HepG2 (cell line): ENCODE results near the gene FLG. TPM values are rescaled to one million over a fixed set of nuclear protein-coding genes. Genes with fewer than 3 reads are reported as not detected.

Source experiments
- ATAC-seq: fragments of 200-7000 bp; cut with Tn5 transposase; 3 replicates; pipeline ENCODE4 v1.9.1; 2020; ENCODE audit warnings: mild to moderate bottlenecking, moderate library complexity
- BruUV-seq: library from RNA; stranded (reverse); fragments of 400-500 nt; replicated peaks from 2 replicates; lab custom pipeline; 2021; lab: Mats Ljungman, UMichigan
- CTCF ChIA-PET: fragments of 300-600 bp; formaldehyde crosslinking; extraction: SDS; loops from one replicate; lab custom pipeline; 2021; ENCODE audit warnings: low total read pairs, inconsistent platforms, low intra/inter-chr PET ratio; lab: Yijun Ruan, JAX
- POLR2A ChIA-PET: fragments of 350-600 bp; sonication (Branson Sonifier 250); formaldehyde crosslinking; loops from one replicate; lab custom pipeline; 2020; ENCODE audit warnings: antibody characterized with exemption, inconsistent platforms; lab: Yijun Ruan, JAX
- DNase-seq: peaks from one replicate; pipeline ENCODE4 v3.0.0-alpha.2; 2015; ENCODE audit warnings: low spot score
- FAIRE-seq: peaks from 3 replicates; lab custom pipeline; 2011; peaks lifted over from hg19 to GRCh38; lab: Jason Lieb, UNC
- H2AFZ ChIP-seq: one replicate; pipeline ENCODE4 v1.6.1; 2011; ENCODE audit warnings: low read length, inconsistent platforms
- H3K27ac ChIP-seq: fragments of 300-600 bp; 3 replicates; pipeline ENCODE4 v1.8.0; 2011; ENCODE audit warnings: mixed run types, mild to moderate bottlenecking, mixed read lengths, low read length, inconsistent platforms; ENCODE audit not compliant: insufficient read depth; ENCODE audit errors: extremely low read length
- H3K27me3 ChIP-seq, 2 experiments: fragments of 200-600 bp in 1 of 2; 2 replicates in 1 of 2; 3 replicates in 1 of 2; pipeline versions ENCODE4 v1.6.0 to v1.8.0; 2011; ENCODE audit warnings: low read length in 2 of 2, mild to moderate bottlenecking in 2 of 2, moderate library complexity in 2 of 2, inconsistent platforms in 1 of 2; ENCODE audit not compliant: insufficient read depth in 2 of 2, control insufficient read depth in 1 of 2
- H3K36me3 ChIP-seq, 2 experiments: fragments of 200-600 bp in 1 of 2; replicated peaks in 1 of 2; 2 replicates in 1 of 2; 3 replicates in 1 of 2; pipeline versions ENCODE4 v1.5.1 to v1.8.0; 2011; ENCODE audit warnings: low read length in 2 of 2, inconsistent platforms in 1 of 2; ENCODE audit not compliant: insufficient read depth in 2 of 2, control insufficient read depth in 1 of 2
- H3K4me1 ChIP-seq: 2 replicates; pipeline ENCODE4 v1.5.1; 2012; ENCODE audit warnings: low read length, inconsistent platforms; ENCODE audit not compliant: insufficient read depth
- H3K4me2 ChIP-seq: 2 replicates; pipeline ENCODE4 v1.6.0; 2011; ENCODE audit warnings: low read depth, low read length, inconsistent platforms
- H3K4me3 ChIP-seq, 3 experiments: fragments of 200-600 bp in 1 of 3; sonication (generic), shearing (Covaris generic) in 1 of 3; replicated peaks in 1 of 3; 2 replicates each; pipeline ENCODE4 v1.5.1; 2011 to 2016; ENCODE audit warnings: low read length in 3 of 3, inconsistent platforms in 2 of 3, low read depth in 2 of 3, mild to moderate bottlenecking in 2 of 3, control low read depth in 1 of 3, mixed read lengths in 1 of 3; ENCODE audit not compliant: insufficient read depth in 1 of 3
- H3K79me2 ChIP-seq: one replicate; pipeline ENCODE4 v1.6.1; 2011; ENCODE audit warnings: low read length, inconsistent platforms; ENCODE audit not compliant: insufficient read depth
- H3K9ac ChIP-seq: 2 replicates; pipeline ENCODE4 v1.6.0; 2011; ENCODE audit warnings: mild to moderate bottlenecking, low read depth, low read length, inconsistent platforms; ENCODE audit not compliant: insufficient read depth
- H3K9me3 ChIP-seq: 2 replicates; pipeline ENCODE4 v1.5.1; 2012; ENCODE audit warnings: mild to moderate bottlenecking, low read length
- H4K20me1 ChIP-seq: 2 replicates; pipeline ENCODE4 v1.6.0; 2011; ENCODE audit warnings: inconsistent platforms, mild to moderate bottlenecking, low read length, moderate library complexity; ENCODE audit not compliant: insufficient read depth
- ARNTL ChIP-seq: sonication (generic); formaldehyde crosslinking; IDR thresholded peaks from 2 replicates; pipeline ENCODE4 v1.4.0; 2020; ENCODE audit warnings: mild to moderate bottlenecking, missing genetic modification reagents
- CEBPG ChIP-seq: IDR thresholded peaks from 2 replicates; pipeline ENCODE4 v1.6.1; 2016
- CERS6 ChIP-seq: sonication (generic); formaldehyde crosslinking; IDR thresholded peaks from 2 replicates; pipeline ENCODE4 v1.5.0; 2020; ENCODE audit warnings: missing genetic modification reagents
- CREBL2 ChIP-seq: sonication (generic); formaldehyde crosslinking; IDR thresholded peaks from 2 replicates; pipeline ENCODE4 v1.8.1; 2023; ENCODE audit warnings: missing genetic modification reagents, mild to moderate bottlenecking, borderline replicate concordance
- ETV6 ChIP-seq: sonication (generic); formaldehyde crosslinking; conservative IDR thresholded peaks from 2 replicates; pipeline ENCODE4 v1.4.0; 2020; ENCODE audit warnings: missing genetic modification reagents
- GTF3A ChIP-seq: sonication (generic); formaldehyde crosslinking; conservative IDR thresholded peaks from 2 replicates; pipeline ENCODE4 v1.4.0; 2020; ENCODE audit warnings: mild to moderate bottlenecking, missing genetic modification reagents
- IKZF1 ChIP-seq: fragments of 450-650 bp; IDR thresholded peaks from 2 replicates; pipeline ENCODE4 v1.7.1; 2016
- NR0B2 ChIP-seq: sonication (generic); formaldehyde crosslinking; IDR thresholded peaks from 2 replicates; pipeline ENCODE4 v1.4.0; 2020; ENCODE audit warnings: mild to moderate bottlenecking, missing genetic modification reagents
- REXO4 ChIP-seq: sonication (generic); formaldehyde crosslinking; IDR thresholded peaks from 2 replicates; pipeline ENCODE4 v1.8.0; 2022; ENCODE audit warnings: missing genetic modification reagents, mild to moderate bottlenecking, borderline replicate concordance
- TAF1 ChIP-seq: sonication (generic); formaldehyde crosslinking; IDR thresholded peaks from 2 replicates; pipeline ENCODE4 v1.4.0; 2020; ENCODE audit warnings: missing genetic modification reagents
- ZBTB4 ChIP-seq: sonication (generic); formaldehyde crosslinking; IDR thresholded peaks from 2 replicates; pipeline ENCODE4 v1.4.0; 2020; ENCODE audit warnings: missing genetic modification reagents, mild to moderate bottlenecking, borderline replicate concordance
- ZEB1 ChIP-seq: IDR thresholded peaks from 2 replicates; pipeline ENCODE4 v1.6.1; 2012; ENCODE audit warnings: mild to moderate bottlenecking, low read depth, inconsistent platforms; ENCODE audit not compliant: insufficient replicate concordance
- ZKSCAN1 ChIP-seq: fragments of 150-350 bp; IDR thresholded peaks from 2 replicates; pipeline ENCODE4 v1.6.1; 2014; ENCODE audit warnings: low read length
- ZNF703 ChIP-seq: sonication (generic); formaldehyde crosslinking; IDR thresholded peaks from 2 replicates; pipeline ENCODE4 v1.5.1; 2020; ENCODE audit warnings: missing genetic modification reagents, mild to moderate bottlenecking, moderate library complexity, borderline replicate concordance
- WGBS: methylation state at CpG from one replicate; pipeline ENCODE4 v1.1.6; 2017; ENCODE audit warnings: low lambda C conversion rate; 5-methylcytosine and 5-hydroxymethylcytosine counted together
- in situ Hi-C: cut with HindIII; loops from 2 replicates; pipeline ENCODE4 v1.10.0; 2017; ENCODE audit warnings: low pct_unique_long_range_greater_than_20kb; ENCODE audit not compliant: extremely low pct_ligation_motif_present
- intact Hi-C: fragments of 100-400 bp; cut with micrococcal nuclease; formaldehyde crosslinking; loops from one replicate; pipeline ENCODE4 v1.10.0; 2022; ENCODE audit not compliant: unreplicated experiment
- polyA plus RNA-seq, 8 experiments: library from polyadenylated mRNA; depleted of rRNA in 3 of 8; stranded (reverse) in 7 of 8; unstranded in 1 of 8; fragments of >200 nt; fragmentation: Illumina TruSeq in 4 of 8; extraction: Trizol in 4 of 8; gene quantifications; 2 replicates each; pipeline versions ENCODE4 v1.2.1 to v1.2.3, GENCODE V29; 2011 to 2016; ENCODE audit warnings: low read depth in 4 of 8, missing spikeins in 1 of 8, mixed read lengths in 1 of 8; ENCODE audit not compliant: insufficient read depth in 1 of 8
- total RNA-seq, 5 experiments: library from RNA; depleted of rRNA; stranded (reverse); fragments of >200 nt; fragmentation: Illumina TruSeq; extraction: Trizol; gene quantifications; 2 replicates each; pipeline ENCODE4 v1.2.3, GENCODE V29; 2016; ENCODE audit warnings: low read depth in 1 of 5

The FLG gene
- total and polyA plus RNA-seq, 2 of the 13 experiments (the other 11 are each of a cell fraction or from before 2014, with no cell fraction given), result 0.01 TPM; not detected in 1

- Histone ChIP-seq H3K9ac (no peak overlapping the region), H3K4me1 (no peaks in the 10 kb centered on the region), H4K20me1 (no peaks in the 10 kb centered on the region), H3K27me3 (no peaks in the 10 kb centered on the region), H3K27ac (no peak overlapping the region), H3K9me3 (peaks cover 6% of the 10 kb centered on the region; the same call in 1 of the 2 replicates), H2AFZ (no peak overlapping the region), H3K36me3 (no peaks in the 10 kb centered on the region), H3K79me2 (no peaks in the 10 kb centered on the region), H3K4me2 (no peak overlapping the region), H3K4me3 (no peak overlapping the region)
- intact Hi-C loops (no loop called here), in situ Hi-C loops (no loop called here)
- WGBS, result 13% methylated on average over 1 of the region's 1 CpG
- ChIA-PET CTCF (no interaction called here), POLR2A (no interaction called here)
- no peak for ATAC-seq
- BruUV-seq, result no TSS peak
- no peak for FAIRE-seq
- DNase-seq, result no peak
- TF ChIP-seq ZEB1 (no peak), CERS6 (CRISPR knock-in tag) (no peak), ZNF703 (CRISPR knock-in tag) (no peak), ETV6 (CRISPR knock-in tag) (no peak), ZKSCAN1 (no peak), ZBTB4 (CRISPR knock-in tag) (no peak), GTF3A (CRISPR knock-in tag) (no peak), NR0B2 (CRISPR knock-in tag) (no peak), CEBPG (no peak), IKZF1 (no peak), TAF1 (CRISPR knock-in tag) (no peak), REXO4 (CRISPR knock-in tag) (no peak), CREBL2 (CRISPR knock-in tag) (no peak), ARNTL (CRISPR knock-in tag) (no peak)
Observed at GRCh38 chr1:152372672-152373071, 47.6 kb upstream of the FLG start.
